ENCODE results near the gene DPYSL4.

GRCh38 chr10:132211246-132211645 lies 24.5 kb downstream of the DPYSL4 start:
- TF ChIP-seq SUZ12 (IDR thresholded peaks at IDR 0.05; ENCODE audit: extremely low read depth, insufficient read depth, insufficient read length) (no peak), ZNF274 (IDR thresholded peaks at IDR 0.05; ENCODE audit: low read depth, low read length) (no peak), YY1 (IDR thresholded peaks at IDR 0.05; ENCODE audit: insufficient read depth, insufficient read length) (no peak)
